Measurements from ENCODE around the gene TMC1. TPM values are rescaled to one million over a fixed set of nuclear protein-coding genes. Genes with fewer than 3 reads are reported as not detected.

The TMC1 gene
- polyA plus RNA-seq, 3 donors = 0.16 to 0.55 (median 0.40) TPM

DNA sequence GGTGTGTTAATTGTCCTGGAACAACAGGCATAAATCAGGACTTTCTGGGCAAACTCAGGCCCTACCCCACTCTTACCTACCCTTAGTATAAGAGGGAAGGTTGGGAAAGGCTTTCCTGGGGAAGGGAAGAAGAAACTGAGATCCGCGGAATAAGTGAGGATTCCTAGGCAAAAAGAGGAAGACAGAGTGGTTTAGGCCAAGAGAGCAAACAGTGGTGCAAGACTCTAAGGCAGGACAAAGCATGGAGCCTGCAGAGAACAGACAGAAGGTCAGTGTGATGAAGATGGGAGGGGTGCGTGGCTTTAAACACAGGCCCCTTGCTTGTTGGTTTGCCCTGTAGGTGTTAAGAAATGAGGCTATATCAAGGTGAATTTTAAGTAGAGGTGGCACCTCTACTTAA is 69.4 kb downstream of the TMC1 start:
- Histone ChIP-seq H3K27me3 (ENCODE audit: control insufficient read depth in 2 of 2, insufficient read depth in 2 of 2, low read length in 2 of 2) (no peaks in the 10 kb centered on the region), H2AFZ (ENCODE audit: insufficient read depth, low read depth, low read length, poor library complexity, severe bottlenecking) (no peak overlapping the region), H4K20me1 (ENCODE audit: insufficient read depth, low read length) (no peaks in the 10 kb centered on the region), H3K79me2 (ENCODE audit: insufficient read depth, low read length) (no peaks in the 10 kb centered on the region), H3K36me3 (replicated peaks in 1 of 2; ENCODE audit: control insufficient read depth in 1 of 2, insufficient read depth in 2 of 2, low read length in 2 of 2) (no peaks in the 10 kb centered on the region), H3K4me3 (replicated peaks in 1 of 3; ENCODE audit: low read depth in 2 of 3, low read length in 3 of 3) (peak overlapping the region in 1 of 3 experiments; percentile 7), H3K27ac (ENCODE audit: low read depth in 1 of 2, low read length in 2 of 2) (peak overlapping the region in 1 of 2 donors; percentile 68), H3K9ac (ENCODE audit: insufficient read depth, low read length, poor library complexity, severe bottlenecking) (no peak overlapping the region), H3K4me1 (ENCODE audit: control insufficient read depth in 1 of 2, insufficient read depth in 2 of 2, low read length in 2 of 2) (peaks cover 91 to 96% of the 10 kb centered on the region in 2 donors), H3K4me2 (replicated peaks; ENCODE audit: extremely low read depth, low read length, poor library complexity, severe bottlenecking) (peak overlapping the region; percentile 4), H3K9me3 (replicated peaks in 1 of 2; ENCODE audit: control insufficient read depth in 1 of 2, insufficient read depth in 1 of 2, low read length in 2 of 2) (no peaks in the 10 kb centered on the region)
- peaks cover 0 to 2% (median 0%) of the 10 kb centered on the region in 7 donors for H3K9me3 Mint-ChIP-seq
- H3K36me3 Mint-ChIP-seq = no peaks in the 10 kb centered on the region
- intact Hi-C loops (cut with micrococcal nuclease) = loop anchor here (5.0 kb wide), 5 partner anchors 64 to 309 kb away; no protein-coding TSS in a partner anchor
- DNase-seq = peak in 2 of 3 donors; percentile 46 to 51
- 33% methylated on average over 3 of the region's 3 CpGs for WGBS (ENCODE audit: insufficient coverage)
- peak overlapping the region; percentile 69 to 97 (median 91) for H3K27ac Mint-ChIP-seq
- H3K27me3 Mint-ChIP-seq (ENCODE audit: low read depth in 3 of 3) = peaks cover 0 to 4% (median 0%) of the 10 kb centered on the region in 3 donors
- TF ChIP-seq, protein P1, sequence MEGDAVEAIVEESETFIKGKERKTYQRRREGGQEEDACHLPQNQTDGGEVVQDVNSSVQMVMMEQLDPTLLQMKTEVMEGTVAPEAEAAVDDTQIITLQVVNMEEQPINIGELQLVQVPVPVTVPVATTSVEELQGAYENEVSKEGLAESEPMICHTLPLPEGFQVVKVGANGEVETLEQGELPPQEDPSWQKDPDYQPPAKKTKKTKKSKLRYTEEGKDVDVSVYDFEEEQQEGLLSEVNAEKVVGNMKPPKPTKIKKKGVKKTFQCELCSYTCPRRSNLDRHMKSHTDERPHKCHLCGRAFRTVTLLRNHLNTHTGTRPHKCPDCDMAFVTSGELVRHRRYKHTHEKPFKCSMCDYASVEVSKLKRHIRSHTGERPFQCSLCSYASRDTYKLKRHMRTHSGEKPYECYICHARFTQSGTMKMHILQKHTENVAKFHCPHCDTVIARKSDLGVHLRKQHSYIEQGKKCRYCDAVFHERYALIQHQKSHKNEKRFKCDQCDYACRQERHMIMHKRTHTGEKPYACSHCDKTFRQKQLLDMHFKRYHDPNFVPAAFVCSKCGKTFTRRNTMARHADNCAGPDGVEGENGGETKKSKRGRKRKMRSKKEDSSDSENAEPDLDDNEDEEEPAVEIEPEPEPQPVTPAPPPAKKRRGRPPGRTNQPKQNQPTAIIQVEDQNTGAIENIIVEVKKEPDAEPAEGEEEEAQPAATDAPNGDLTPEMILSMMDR (IDR thresholded peaks at IDR 0.05) = no peak
- H3K4me1 Mint-ChIP-seq = peaks cover 84% of the 10 kb centered on the region
- H3K4me3 Mint-ChIP-seq = peak overlapping the region in 1 of 2 donors; percentile 18

DNA sequence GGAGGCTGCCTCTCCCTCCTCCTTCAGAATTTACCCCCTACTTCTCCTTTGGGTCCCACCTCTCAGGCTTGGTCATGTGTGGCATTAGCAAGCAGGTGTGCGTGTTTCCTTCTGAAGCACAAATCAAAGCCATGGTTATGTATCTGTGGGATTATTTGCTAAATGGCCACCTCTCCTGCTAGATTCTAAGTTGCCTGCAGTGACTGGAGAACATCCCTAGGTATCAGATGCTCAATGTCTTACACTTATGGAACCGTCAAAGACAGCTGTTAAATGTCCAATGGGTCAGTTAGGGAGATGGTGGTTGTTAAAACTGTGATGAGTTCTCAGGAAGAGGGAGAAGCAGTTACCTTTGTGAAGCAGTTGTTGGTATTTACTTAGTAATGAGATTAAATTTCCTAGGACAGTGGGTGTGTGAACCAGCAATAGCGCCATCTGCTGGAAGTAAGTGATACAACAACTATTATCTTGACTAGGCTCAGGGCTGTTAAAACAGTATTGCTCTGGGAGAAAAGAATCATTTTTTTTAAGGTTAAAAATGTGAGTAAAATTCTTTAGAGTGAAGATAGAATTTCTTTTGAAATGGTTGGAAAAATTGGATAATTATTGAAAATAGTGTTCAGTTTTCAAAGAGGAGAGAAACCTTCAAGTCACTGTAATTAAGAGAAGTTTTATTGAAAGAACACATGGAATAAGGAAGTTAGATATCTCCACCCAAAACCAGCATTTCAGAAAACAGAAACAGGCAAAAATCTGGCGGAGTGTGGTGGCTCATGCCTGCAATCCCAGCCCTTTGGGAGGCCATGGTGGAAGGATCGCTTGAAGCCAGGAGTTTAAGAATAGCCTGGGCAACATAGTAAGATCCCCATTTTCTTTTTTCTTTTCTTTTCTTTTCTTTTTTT is 71.3 kb downstream of the TMC1 start:
- Mint-ChIP-seq H3K27ac (peak overlapping the region; percentile 85 to 96 (median 92)), H3K27me3 (ENCODE audit: low read depth in 3 of 3) (peaks cover 0 to 4% (median 2%) of the 10 kb centered on the region in 3 donors), H3K36me3 (no peaks in the 10 kb centered on the region), H3K4me1 (peaks cover 71% of the 10 kb centered on the region), H3K4me3 (peak overlapping the region in 1 of 2 donors; percentile 66), H3K9me3 (peaks cover 0 to 2% (median 0%) of the 10 kb centered on the region in 7 donors)
- peaks cover 72 to 77% of the 10 kb centered on the region in 2 donors for H3K4me1 ChIP-seq (ENCODE audit: control insufficient read depth in 1 of 2, insufficient read depth in 2 of 2, low read length in 2 of 2)
- peak overlapping the region; percentile 26 for H3K4me2 ChIP-seq (replicated peaks; ENCODE audit: extremely low read depth, low read length, poor library complexity, severe bottlenecking)
- H3K27me3 ChIP-seq (ENCODE audit: control insufficient read depth in 2 of 2, insufficient read depth in 2 of 2, low read length in 2 of 2) = no peaks in the 10 kb centered on the region
- peak; percentile 60 to 74 (median 73) for DNase-seq
- peak overlapping the region; percentile 51 to 71 for H3K27ac ChIP-seq (ENCODE audit: low read depth in 1 of 2, low read length in 2 of 2)
- H3K4me3 ChIP-seq (replicated peaks in 1 of 3; ENCODE audit: low read depth in 2 of 3, low read length in 3 of 3) = peak overlapping the region in 1 of 3 experiments; percentile 5
- H3K79me2 ChIP-seq (ENCODE audit: insufficient read depth, low read length) = no peaks in the 10 kb centered on the region
- TF ChIP-seq, protein P1 (IDR thresholded peaks at IDR 0.05) = peak; percentile 98
- H3K9ac ChIP-seq (ENCODE audit: insufficient read depth, low read length, poor library complexity, severe bottlenecking) = no peak overlapping the region
- intact Hi-C loops (cut with micrococcal nuclease) = loop anchor here (2.0 to 5.0 kb wide), 6 partner anchors 65 to 310 kb away; partner anchors contain the start of gene ZFAND5 (in 1 of the 2)
- no peaks in the 10 kb centered on the region for H3K36me3 ChIP-seq (replicated peaks in 1 of 2; ENCODE audit: control insufficient read depth in 1 of 2, insufficient read depth in 2 of 2, low read length in 2 of 2)
- H4K20me1 ChIP-seq (ENCODE audit: insufficient read depth, low read length) = no peaks in the 10 kb centered on the region
- no peaks in the 10 kb centered on the region for H3K9me3 ChIP-seq (replicated peaks in 1 of 2; ENCODE audit: control insufficient read depth in 1 of 2, insufficient read depth in 1 of 2, low read length in 2 of 2)
- no peak overlapping the region for H2AFZ ChIP-seq (ENCODE audit: insufficient read depth, low read depth, low read length, poor library complexity, severe bottlenecking)
- WGBS (ENCODE audit: insufficient coverage) = 100% methylated on average over 1 of the region's 5 CpGs
